HCT116 (cell line): ENCODE data around the gene HMGCLL1. TPM values are rescaled to one million over a fixed set of nuclear protein-coding genes. Genes with fewer than 3 reads are reported as not detected.

Experiments
- ATAC-seq: fragments of 200-7000 bp; cut with Tn5 transposase; 2 replicates; pipeline ENCODE4 v1.9.1; 2020; ENCODE audit warnings: mild to moderate bottlenecking, moderate library complexity
- BruUV-seq: library from RNA; stranded (reverse); fragments of 400-500 nt; replicated peaks from 2 replicates; lab custom pipeline; 2021; lab: Mats Ljungman, UMichigan
- CTCF ChIA-PET: fragments of 300-600 bp; sonication (Branson Sonifier 250); formaldehyde crosslinking; loops from one replicate; lab custom pipeline; 2021; ENCODE audit warnings: antibody characterized with exemption; lab: Charles Lee
- POLR2A ChIA-PET: fragments of 300-600, 350-600 bp; sonication (Branson Sonifier 250); formaldehyde crosslinking; loops from one replicate; lab custom pipeline; 2021; ENCODE audit warnings: antibody characterized with exemption; lab: Charles Lee
- RAD21 ChIA-PET, 2 experiments: fragments of 300-600 bp; sonication (Branson Sonifier 250); formaldehyde crosslinking; loops; one replicate each; lab custom pipeline; 2023; ENCODE audit warnings: low total read pairs in 2 of 2; ENCODE audit not compliant: uncharacterized antibody in 2 of 2, unreplicated experiment in 2 of 2, low non-redundant PET in 1 of 2; lab: Charles Lee
- DNase-seq: peaks from one replicate; pipeline ENCODE4 v3.0.0-alpha.2; 2010; ENCODE audit warnings: low read depth, low spot score
- H2AFZ ChIP-seq: fragments of 200-600 bp; shearing (Covaris generic), sonication (generic); 2 replicates; pipeline ENCODE4 v1.6.1; 2017; ENCODE audit warnings: low read depth, mixed run types, mixed read lengths, antibody characterized with exemption, low read length; ENCODE audit not compliant: poor library complexity, severe bottlenecking
- H3K27ac ChIP-seq: 2 replicates; pipeline ENCODE4 v1.5.1; 2012; ENCODE audit warnings: low read depth, low read length
- H3K27me3 ChIP-seq: fragments of 200-600 bp; sonication (generic); 2 replicates; pipeline ENCODE4 v1.6.1; 2016; ENCODE audit warnings: mixed run types, low read length, mixed read lengths; ENCODE audit not compliant: insufficient read depth
- H3K36me3 ChIP-seq, 2 experiments: fragments of 200-500 bp in 1 of 2; fragments of 200-600 bp in 1 of 2; sonication (Bioruptor generic) in 1 of 2; sonication (generic) in 1 of 2; 2 replicates each; pipeline versions ENCODE4 v1.5.1 to v1.6.1; 2014 to 2016; ENCODE audit warnings: low read length in 2 of 2, inconsistent platforms in 1 of 2, mixed read lengths in 1 of 2, mixed run types in 1 of 2; ENCODE audit not compliant: insufficient read depth in 2 of 2, control insufficient read depth in 1 of 2
- H3K4me1 ChIP-seq, 2 experiments: fragments of 200-600 bp in 1 of 2; sonication (generic) in 1 of 2; 2 replicates each; pipeline versions ENCODE4 v1.5.1 to v1.6.1; 2012 to 2017; ENCODE audit warnings: low read length in 2 of 2, inconsistent platforms in 1 of 2, mild to moderate bottlenecking in 1 of 2, mixed read lengths in 1 of 2, mixed run types in 1 of 2, moderate library complexity in 1 of 2; ENCODE audit not compliant: insufficient read depth in 2 of 2, control insufficient read depth in 1 of 2
- H3K4me2 ChIP-seq: fragments of 200-600 bp; sonication (generic); 2 replicates; pipeline ENCODE4 v1.6.1; 2017; ENCODE audit warnings: mixed run types, low read length, mixed read lengths
- H3K4me3 ChIP-seq, 2 experiments: fragments of 200-600 bp in 1 of 2; sonication (generic) in 1 of 2; replicated peaks in 1 of 2; 2 replicates each; pipeline ENCODE4 v1.5.1; 2011 to 2016; ENCODE audit warnings: low read length in 2 of 2, control low read depth in 1 of 2, low read depth in 1 of 2, mild to moderate bottlenecking in 1 of 2, mixed read lengths in 1 of 2, mixed run types in 1 of 2
- H3K79me2 ChIP-seq: fragments of 200-600 bp; sonication (generic); 2 replicates; pipeline ENCODE4 v1.6.1; 2017; ENCODE audit warnings: mild to moderate bottlenecking, mixed run types, low read length, moderate library complexity, mixed read lengths; ENCODE audit not compliant: insufficient read depth
- H3K9ac ChIP-seq: fragments of 200-600 bp; sonication (generic); 2 replicates; pipeline ENCODE4 v1.6.1; 2016; ENCODE audit warnings: low read length, mixed read lengths
- H3K9me2 ChIP-seq: fragments of 200-600 bp; sonication (generic), shearing (Covaris generic); 2 replicates; pipeline ENCODE4 v1.6.1; 2017; ENCODE audit warnings: mixed run types, mild to moderate bottlenecking, moderate library complexity; ENCODE audit not compliant: insufficient read depth
- H3K9me3 ChIP-seq, 2 experiments: fragments of 200-500 bp in 1 of 2; fragments of 200-600 bp in 1 of 2; sonication (Bioruptor generic) in 1 of 2; sonication (generic) in 1 of 2; 2 replicates each; pipeline ENCODE4 v1.6.1; 2014 to 2017; ENCODE audit warnings: low read length in 2 of 2, mixed read lengths in 2 of 2, inconsistent platforms in 1 of 2, low read depth in 1 of 2, mild to moderate bottlenecking in 1 of 2, mixed run types in 1 of 2, moderate library complexity in 1 of 2; ENCODE audit not compliant: control insufficient read depth in 1 of 2, insufficient read depth in 1 of 2
- H4K20me1 ChIP-seq: fragments of 200-600 bp; sonication (generic), shearing (Covaris generic); 2 replicates; pipeline ENCODE4 v1.6.1; 2017; ENCODE audit warnings: mixed run types, mild to moderate bottlenecking, moderate library complexity; ENCODE audit not compliant: insufficient read depth
- CBX3 ChIP-seq: IDR thresholded peaks from 2 replicates; pipeline ENCODE4 v1.6.1; 2012; ENCODE audit warnings: low read depth
- ELF1 ChIP-seq: IDR thresholded peaks from 2 replicates; pipeline ENCODE4 v1.6.1; 2012; ENCODE audit warnings: low read depth, borderline replicate concordance
- EZH2 ChIP-seq: fragments of 200-600 bp; sonication (generic); IDR thresholded peaks from 2 replicates; pipeline ENCODE4 v1.6.1; 2017; ENCODE audit warnings: antibody characterized with exemption, mixed run types
- EZH2phosphoT487 ChIP-seq: fragments of 200-600 bp; IDR thresholded peaks from 2 replicates; pipeline ENCODE4 v1.6.1; 2018; ENCODE audit warnings: antibody characterized with exemption, borderline replicate concordance
- FOSL1 ChIP-seq: IDR thresholded peaks from 2 replicates; pipeline ENCODE4 v1.6.1; 2012; ENCODE audit warnings: low read depth
- JUND ChIP-seq: IDR thresholded peaks from 2 replicates; pipeline ENCODE4 v1.6.1; 2012
- MAX ChIP-seq: IDR thresholded peaks from 2 replicates; pipeline ENCODE4 v1.6.1; 2012
- POLR2A ChIP-seq: IDR thresholded peaks from 2 replicates; pipeline ENCODE4 v1.7.0; 2011; ENCODE audit warnings: borderline replicate concordance; ENCODE audit not compliant: insufficient read depth, insufficient read length; ENCODE audit errors: extremely low read depth
- POLR2AphosphoS5 ChIP-seq: IDR thresholded peaks from 2 replicates; pipeline ENCODE4 v1.6.1; 2011; ENCODE audit warnings: mild to moderate bottlenecking, low read depth, low read length, moderate library complexity
- RAD21 ChIP-seq: IDR thresholded peaks from 2 replicates; pipeline ENCODE4 v1.6.1; 2012; ENCODE audit warnings: low read depth, mild to moderate bottlenecking
- SRF ChIP-seq: IDR thresholded peaks from 2 replicates; pipeline ENCODE4 v1.6.1; 2012; ENCODE audit warnings: low read depth
- YY1 ChIP-seq: IDR thresholded peaks from 2 replicates; pipeline ENCODE4 v1.6.1; 2011; ENCODE audit warnings: low read length, low read depth, moderate library complexity, mild to moderate bottlenecking; ENCODE audit not compliant: insufficient replicate concordance; ENCODE audit errors: extremely low read depth
- ZFX ChIP-seq: fragments of 450-650 bp; IDR thresholded peaks from 2 replicates; pipeline ENCODE4 v1.6.1; 2017
- ZNF274 ChIP-seq: fragments of 200-500 bp; sonication (Bioruptor generic); IDR thresholded peaks from 2 replicates; pipeline ENCODE4 v1.6.1; 2014; ENCODE audit warnings: mild to moderate bottlenecking, low read depth, low read length, inconsistent platforms
- intact Hi-C: fragments of 100-400 bp; cut with micrococcal nuclease; formaldehyde crosslinking; loops from 2 replicates; pipeline ENCODE4 v1.10.0; 2022
- total RNA-seq: library from RNA; stranded (reverse); gene quantifications from one replicate; pipeline ENCODE4 v1.2.1, GENCODE V29; 2021; ENCODE audit not compliant: unreplicated experiment
- TF ChIP-seq, protein P1 (sequence below): IDR thresholded peaks from 2 replicates; pipeline ENCODE4 v1.6.1; 2012; ENCODE audit warnings: low read depth
- TF ChIP-seq, protein P2 (sequence below): IDR thresholded peaks from 2 replicates; pipeline ENCODE4 v1.6.1; 2012

Gene HMGCLL1
- total RNA-seq, 1 experiment from 2014 or later = not detected

DNA sequence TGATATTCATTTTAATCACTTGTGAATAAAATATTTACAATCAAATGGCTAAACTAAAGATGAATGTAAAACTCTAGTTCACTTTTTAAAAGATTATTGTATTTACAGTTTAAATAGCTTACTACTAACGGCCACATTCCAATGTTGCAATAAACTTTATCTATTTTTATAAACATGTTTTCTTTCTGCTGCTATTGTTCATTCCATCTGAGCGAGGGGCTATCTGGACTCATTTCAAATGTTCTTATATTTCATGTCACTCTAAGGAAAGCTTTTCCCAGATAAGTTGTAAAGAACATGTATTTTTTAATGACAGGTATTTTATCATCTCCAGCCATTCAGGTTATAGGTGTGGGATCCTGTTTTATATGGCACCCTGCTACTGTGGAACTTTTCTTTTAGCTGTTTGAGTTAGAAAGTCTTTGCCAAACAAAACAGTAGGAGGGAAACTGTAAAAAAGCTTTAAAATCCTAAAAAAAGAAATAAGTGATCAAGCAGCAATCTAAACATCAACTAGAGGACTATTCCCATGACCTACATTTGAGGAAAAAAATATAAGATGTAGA lies 42.5 kb downstream of the HMGCLL1 start (continued):
- TF ChIP-seq, protein P1, sequence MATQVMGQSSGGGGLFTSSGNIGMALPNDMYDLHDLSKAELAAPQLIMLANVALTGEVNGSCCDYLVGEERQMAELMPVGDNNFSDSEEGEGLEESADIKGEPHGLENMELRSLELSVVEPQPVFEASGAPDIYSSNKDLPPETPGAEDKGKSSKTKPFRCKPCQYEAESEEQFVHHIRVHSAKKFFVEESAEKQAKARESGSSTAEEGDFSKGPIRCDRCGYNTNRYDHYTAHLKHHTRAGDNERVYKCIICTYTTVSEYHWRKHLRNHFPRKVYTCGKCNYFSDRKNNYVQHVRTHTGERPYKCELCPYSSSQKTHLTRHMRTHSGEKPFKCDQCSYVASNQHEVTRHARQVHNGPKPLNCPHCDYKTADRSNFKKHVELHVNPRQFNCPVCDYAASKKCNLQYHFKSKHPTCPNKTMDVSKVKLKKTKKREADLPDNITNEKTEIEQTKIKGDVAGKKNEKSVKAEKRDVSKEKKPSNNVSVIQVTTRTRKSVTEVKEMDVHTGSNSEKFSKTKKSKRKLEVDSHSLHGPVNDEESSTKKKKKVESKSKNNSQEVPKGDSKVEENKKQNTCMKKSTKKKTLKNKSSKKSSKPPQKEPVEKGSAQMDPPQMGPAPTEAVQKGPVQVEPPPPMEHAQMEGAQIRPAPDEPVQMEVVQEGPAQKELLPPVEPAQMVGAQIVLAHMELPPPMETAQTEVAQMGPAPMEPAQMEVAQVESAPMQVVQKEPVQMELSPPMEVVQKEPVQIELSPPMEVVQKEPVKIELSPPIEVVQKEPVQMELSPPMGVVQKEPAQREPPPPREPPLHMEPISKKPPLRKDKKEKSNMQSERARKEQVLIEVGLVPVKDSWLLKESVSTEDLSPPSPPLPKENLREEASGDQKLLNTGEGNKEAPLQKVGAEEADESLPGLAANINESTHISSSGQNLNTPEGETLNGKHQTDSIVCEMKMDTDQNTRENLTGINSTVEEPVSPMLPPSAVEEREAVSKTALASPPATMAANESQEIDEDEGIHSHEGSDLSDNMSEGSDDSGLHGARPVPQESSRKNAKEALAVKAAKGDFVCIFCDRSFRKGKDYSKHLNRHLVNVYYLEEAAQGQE = no peak
- TF ChIP-seq ZNF274 = no peak
- TF ChIP-seq EZH2phosphoT487 = no peak
- TF ChIP-seq RAD21 = no peak
- no peak for TF ChIP-seq EZH2
- no peak for TF ChIP-seq POLR2A
- TF ChIP-seq FOSL1 = no peak
- TF ChIP-seq YY1 = no peak
- no peak for TF ChIP-seq POLR2AphosphoS5
- TF ChIP-seq, protein P2, sequence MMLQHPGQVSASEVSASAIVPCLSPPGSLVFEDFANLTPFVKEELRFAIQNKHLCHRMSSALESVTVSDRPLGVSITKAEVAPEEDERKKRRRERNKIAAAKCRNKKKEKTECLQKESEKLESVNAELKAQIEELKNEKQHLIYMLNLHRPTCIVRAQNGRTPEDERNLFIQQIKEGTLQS = no peak
- TF ChIP-seq SRF = no peak
- no peak for TF ChIP-seq ZFX

- Histone ChIP-seq H2AFZ (no peak overlapping the region), H4K20me1 (no peaks in the 10 kb centered on the region), H3K36me3 (no peaks in the 10 kb centered on the region), H3K27me3 (peaks cover 7% of the 10 kb centered on the region; the same call in 1 of the 2 replicates), H3K4me3 (no peak overlapping the region), H3K9me3 (no peaks in the 10 kb centered on the region), H3K9ac (no peak overlapping the region), H3K27ac (no peak overlapping the region), H3K4me2 (no peak overlapping the region), H3K4me1 (no peaks in the 10 kb centered on the region), H3K9me2 (no peaks in the 10 kb centered on the region), H3K79me2 (no peaks in the 10 kb centered on the region)
- ATAC-seq (no peak), DNase-seq (no peak)
- intact Hi-C loops = no loop called here
- CTCF ChIA-PET = no interaction called here
- RAD21 ChIA-PET = no interaction called here
- no TSS peak for BruUV-seq
- POLR2A ChIA-PET = no interaction called here
- TF ChIP-seq SRF (no peak), CBX3 (no peak), YY1 (no peak), MAX (no peak), ZFX (no peak), EZH2phosphoT487 (no peak), ELF1 (no peak), JUND (no peak)
- TF ChIP-seq, protein P1 = no peak
Measured at GRCh38 chr6:55531496-55531895, 47.5 kb downstream of the HMGCLL1 start.
